K562 (cell line): ENCODE results near the gene RABGAP1L. TPM values are rescaled to one million over a fixed set of nuclear protein-coding genes. Genes with fewer than 3 reads are reported as not detected.

Source experiments
- E2F3 ChIP-seq: fragments of 250-450 bp; sonication (Bioruptor Pico); IDR thresholded peaks from 2 replicates; pipeline ENCODE4 v1.4.0; 2020; ENCODE audit warnings: mild to moderate bottlenecking
- FOXM1 ChIP-seq, 2 experiments: fragments of 450-650 bp in 1 of 2; sonication (generic) in 1 of 2; formaldehyde crosslinking in 1 of 2; IDR thresholded peaks; 2 replicates each; pipeline versions ENCODE4 v1.6.1 to v1.9.0; 2017 to 2022; ENCODE audit warnings: low read depth in 2 of 2, mild to moderate bottlenecking in 2 of 2, missing genetic modification reagents in 1 of 2, moderate library complexity in 1 of 2
- HDAC1 ChIP-seq, 2 experiments: fragments of 450-650 bp; IDR thresholded peaks; 2 replicates each; pipeline ENCODE4 v1.6.1; 2016 to 2017; ENCODE audit warnings: inconsistent platforms in 1 of 2, mild to moderate bottlenecking in 1 of 2, moderate library complexity in 1 of 2
- JUND ChIP-seq, 2 experiments: IDR thresholded peaks; 2 replicates in 1 of 2; 3 replicates in 1 of 2; pipeline ENCODE4 v1.6.1; 2011; ENCODE audit warnings: borderline replicate concordance in 2 of 2, low read depth in 2 of 2, low read length in 2 of 2, improper control_type of control experiment in 1 of 2, missing biosample characterization in 1 of 2, missing genetic modification characterization in 1 of 2, missing genetic modification reagents in 1 of 2
- L3MBTL2 ChIP-seq: fragments of 450-650 bp; IDR thresholded peaks from 2 replicates; pipeline ENCODE4 v1.6.1; 2016; ENCODE audit warnings: mild to moderate bottlenecking, moderate library complexity
- MAFK ChIP-seq: IDR thresholded peaks from 2 replicates; pipeline ENCODE4 v1.6.1; 2011; ENCODE audit warnings: low read length, improper control_type of control experiment
- NBN ChIP-seq: fragments of 450-650 bp; IDR thresholded peaks from 2 replicates; pipeline ENCODE4 v1.6.1; 2016; ENCODE audit warnings: low read depth, mild to moderate bottlenecking
- NFIX ChIP-seq: fragments of 250-450 bp; sonication (Bioruptor Pico); IDR thresholded peaks from 2 replicates; pipeline ENCODE4 v1.4.0; 2020; ENCODE audit warnings: low read depth, mild to moderate bottlenecking, moderate library complexity
- POLR2B ChIP-seq: fragments of 450-650 bp; IDR thresholded peaks from 2 replicates; pipeline ENCODE4 v1.6.1; 2018; ENCODE audit warnings: low read depth; ENCODE audit not compliant: partially characterized antibody
- SUPT5H ChIP-seq: fragments of 450-650 bp; IDR thresholded peaks from 2 replicates; pipeline ENCODE4 v1.6.1; 2016
- ZBED1 ChIP-seq: IDR thresholded peaks from 2 replicates; pipeline ENCODE4 v1.6.1; 2014
- ZNF12 ChIP-seq: sonication (generic); formaldehyde crosslinking; IDR thresholded peaks from 2 replicates; pipeline ENCODE4 v1.4.0; 2020; ENCODE audit warnings: mild to moderate bottlenecking, missing genetic modification reagents
- ZNF445 ChIP-seq: fragments of 250-450 bp; sonication (Bioruptor Pico); IDR thresholded peaks from 2 replicates; pipeline ENCODE4 v1.4.0; 2020; ENCODE audit warnings: low read depth, mild to moderate bottlenecking, moderate library complexity
- ZSCAN32 ChIP-seq: fragments of 450-650 bp; formaldehyde crosslinking; IDR thresholded peaks from 2 replicates; pipeline ENCODE4 v1.4.0; 2020; ENCODE audit warnings: mild to moderate bottlenecking, moderate library complexity
- polyA plus RNA-seq, 8 experiments: library from polyadenylated mRNA; depleted of rRNA in 4 of 8; stranded (reverse) in 5 of 8; unstranded in 3 of 8; fragments of >200 nt; fragmentation: Nextera tagmentation in 2 of 8; fragmentation: Illumina TruSeq in 1 of 8; extraction: Ambion mirVana in 2 of 8; extraction: Trizol in 1 of 8; gene quantifications; 2 replicates each; pipeline versions ENCODE4 v1.2.1 to v1.2.3, GENCODE V29; 2011 to 2014; ENCODE audit warnings: inconsistent platforms in 1 of 8, missing spikeins in 1 of 8
- total RNA-seq, 7 experiments: library from RNA; depleted of rRNA in 6 of 7; stranded (reverse); fragments of >200 nt in 6 of 7; fragmentation: Illumina TruSeq in 2 of 7; extraction: Trizol in 2 of 7; gene quantifications; 2 replicates each; pipeline versions ENCODE4 v1.2.1 to v1.2.3, GENCODE V29; 2011 to 2021; ENCODE audit warnings: low replicate concordance in 1 of 7
- TF ChIP-seq, protein P1 (sequence below): fragments of 200-800 bp; sonication (Bioruptor generic); IDR thresholded peaks from 2 replicates; pipeline ENCODE4 v1.6.1; 2017; ENCODE audit warnings: missing genetic modification characterization, missing compliant biosample characterization
- TF ChIP-seq, protein P2 (sequence below): fragments of 450-650 bp; conservative IDR thresholded peaks from 2 replicates; pipeline ENCODE4 v1.6.1; 2016; ENCODE audit warnings: missing genetic modification characterization, low read depth, mild to moderate bottlenecking, missing compliant biosample characterization, moderate library complexity
- TF ChIP-seq, protein P3 (sequence below): fragments of 450-650 bp; IDR thresholded peaks from 2 replicates; pipeline ENCODE4 v1.6.1; 2017; ENCODE audit warnings: antibody characterized with exemption, mild to moderate bottlenecking
- TF ChIP-seq, protein P4 (sequence below), 2 experiments: IDR thresholded peaks; 2 replicates each; pipeline ENCODE4 v1.6.1; 2012; ENCODE audit warnings: improper control_type of control experiment in 2 of 2, low read depth in 2 of 2, low read length in 2 of 2, borderline replicate concordance in 1 of 2

RABGAP1L gene
- total and polyA plus RNA-seq, 9 of the 15 experiments (the other 6 are each of a cell fraction or from before 2014, with no cell fraction given), result 16.5 to 44.9 (median 26.7) TPM

DNA sequence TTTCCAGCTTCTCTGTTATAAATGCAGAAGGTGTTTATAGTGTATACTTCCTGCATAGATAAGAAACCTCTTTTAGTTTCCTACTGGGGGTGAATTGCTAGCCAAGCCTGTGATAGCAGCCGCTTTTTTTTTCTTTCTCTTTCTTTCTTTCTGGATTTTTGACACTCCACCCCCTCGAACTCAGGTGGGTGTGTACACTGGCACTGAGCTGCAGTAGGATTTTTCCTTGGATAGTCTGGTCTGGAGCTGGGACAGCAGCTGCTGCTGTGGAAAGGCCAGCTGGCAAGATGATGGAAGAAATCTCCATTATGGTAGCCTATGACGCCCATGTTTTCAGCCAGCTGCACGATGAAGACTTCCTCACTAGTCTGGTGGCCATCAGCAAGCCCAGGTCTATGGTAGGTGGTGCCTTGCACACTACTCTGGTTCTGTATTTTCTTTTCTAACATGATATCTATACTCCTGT is 717.9 kb downstream of the RABGAP1L start (continued):
- TF ChIP-seq, protein P1, sequence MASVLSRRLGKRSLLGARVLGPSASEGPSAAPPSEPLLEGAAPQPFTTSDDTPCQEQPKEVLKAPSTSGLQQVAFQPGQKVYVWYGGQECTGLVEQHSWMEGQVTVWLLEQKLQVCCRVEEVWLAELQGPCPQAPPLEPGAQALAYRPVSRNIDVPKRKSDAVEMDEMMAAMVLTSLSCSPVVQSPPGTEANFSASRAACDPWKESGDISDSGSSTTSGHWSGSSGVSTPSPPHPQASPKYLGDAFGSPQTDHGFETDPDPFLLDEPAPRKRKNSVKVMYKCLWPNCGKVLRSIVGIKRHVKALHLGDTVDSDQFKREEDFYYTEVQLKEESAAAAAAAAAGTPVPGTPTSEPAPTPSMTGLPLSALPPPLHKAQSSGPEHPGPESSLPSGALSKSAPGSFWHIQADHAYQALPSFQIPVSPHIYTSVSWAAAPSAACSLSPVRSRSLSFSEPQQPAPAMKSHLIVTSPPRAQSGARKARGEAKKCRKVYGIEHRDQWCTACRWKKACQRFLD (CRISPR knock-in tag), result peak; percentile 46; the same call in 1 of the 2 replicates
- TF ChIP-seq HDAC1 (IDR thresholded peaks at IDR 0.05), result peak in 1 of 2 experiments; percentile 51; a peak in 2 of 4 replicates
- no peak for TF ChIP-seq MAFK
- TF ChIP-seq SUPT5H, result peak; percentile 60; the same call in 1 of the 2 replicates
- TF ChIP-seq JUND (IDR thresholded peaks at IDR 0.05; ENCODE audit: borderline replicate concordance, low read depth, low read length), result no peak
- TF ChIP-seq JUND (tag; IDR thresholded peaks at IDR 0.05; ENCODE audit: borderline replicate concordance, low read depth, low read length), result peak; percentile 35; the same call in 1 of the 3 replicates
- TF ChIP-seq E2F3, result 0 out of 2 replicates have a peak, but pooled peaks have one; percentile 44
- TF ChIP-seq POLR2B, result peak; percentile 56
- TF ChIP-seq ZNF12 (CRISPR knock-in tag), result no peak
- TF ChIP-seq, protein P2, sequence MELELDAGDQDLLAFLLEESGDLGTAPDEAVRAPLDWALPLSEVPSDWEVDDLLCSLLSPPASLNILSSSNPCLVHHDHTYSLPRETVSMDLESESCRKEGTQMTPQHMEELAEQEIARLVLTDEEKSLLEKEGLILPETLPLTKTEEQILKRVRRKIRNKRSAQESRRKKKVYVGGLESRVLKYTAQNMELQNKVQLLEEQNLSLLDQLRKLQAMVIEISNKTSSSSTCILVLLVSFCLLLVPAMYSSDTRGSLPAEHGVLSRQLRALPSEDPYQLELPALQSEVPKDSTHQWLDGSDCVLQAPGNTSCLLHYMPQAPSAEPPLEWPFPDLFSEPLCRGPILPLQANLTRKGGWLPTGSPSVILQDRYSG (tag), result 0 out of 2 replicates have a peak, but pooled peaks have one; percentile 60
- 0 out of 2 replicates have a peak, but pooled peaks have one; percentile 30 for TF ChIP-seq NBN
- TF ChIP-seq, protein P3, sequence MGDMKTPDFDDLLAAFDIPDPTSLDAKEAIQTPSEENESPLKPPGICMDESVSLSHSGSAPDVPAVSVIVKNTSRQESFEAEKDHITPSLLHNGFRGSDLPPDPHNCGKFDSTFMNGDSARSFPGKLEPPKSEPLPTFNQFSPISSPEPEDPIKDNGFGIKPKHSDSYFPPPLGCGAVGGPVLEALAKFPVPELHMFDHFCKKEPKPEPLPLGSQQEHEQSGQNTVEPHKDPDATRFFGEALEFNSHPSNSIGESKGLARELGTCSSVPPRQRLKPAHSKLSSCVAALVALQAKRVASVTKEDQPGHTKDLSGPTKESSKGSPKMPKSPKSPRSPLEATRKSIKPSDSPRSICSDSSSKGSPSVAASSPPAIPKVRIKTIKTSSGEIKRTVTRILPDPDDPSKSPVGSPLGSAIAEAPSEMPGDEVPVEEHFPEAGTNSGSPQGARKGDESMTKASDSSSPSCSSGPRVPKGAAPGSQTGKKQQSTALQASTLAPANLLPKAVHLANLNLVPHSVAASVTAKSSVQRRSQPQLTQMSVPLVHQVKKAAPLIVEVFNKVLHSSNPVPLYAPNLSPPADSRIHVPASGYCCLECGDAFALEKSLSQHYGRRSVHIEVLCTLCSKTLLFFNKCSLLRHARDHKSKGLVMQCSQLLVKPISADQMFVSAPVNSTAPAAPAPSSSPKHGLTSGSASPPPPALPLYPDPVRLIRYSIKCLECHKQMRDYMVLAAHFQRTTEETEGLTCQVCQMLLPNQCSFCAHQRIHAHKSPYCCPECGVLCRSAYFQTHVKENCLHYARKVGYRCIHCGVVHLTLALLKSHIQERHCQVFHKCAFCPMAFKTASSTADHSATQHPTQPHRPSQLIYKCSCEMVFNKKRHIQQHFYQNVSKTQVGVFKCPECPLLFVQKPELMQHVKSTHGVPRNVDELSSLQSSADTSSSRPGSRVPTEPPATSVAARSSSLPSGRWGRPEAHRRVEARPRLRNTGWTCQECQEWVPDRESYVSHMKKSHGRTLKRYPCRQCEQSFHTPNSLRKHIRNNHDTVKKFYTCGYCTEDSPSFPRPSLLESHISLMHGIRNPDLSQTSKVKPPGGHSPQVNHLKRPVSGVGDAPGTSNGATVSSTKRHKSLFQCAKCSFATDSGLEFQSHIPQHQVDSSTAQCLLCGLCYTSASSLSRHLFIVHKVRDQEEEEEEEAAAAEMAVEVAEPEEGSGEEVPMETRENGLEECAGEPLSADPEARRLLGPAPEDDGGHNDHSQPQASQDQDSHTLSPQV, result peak; percentile 77; the same call in 1 of the 2 replicates
- TF ChIP-seq, protein P4, sequence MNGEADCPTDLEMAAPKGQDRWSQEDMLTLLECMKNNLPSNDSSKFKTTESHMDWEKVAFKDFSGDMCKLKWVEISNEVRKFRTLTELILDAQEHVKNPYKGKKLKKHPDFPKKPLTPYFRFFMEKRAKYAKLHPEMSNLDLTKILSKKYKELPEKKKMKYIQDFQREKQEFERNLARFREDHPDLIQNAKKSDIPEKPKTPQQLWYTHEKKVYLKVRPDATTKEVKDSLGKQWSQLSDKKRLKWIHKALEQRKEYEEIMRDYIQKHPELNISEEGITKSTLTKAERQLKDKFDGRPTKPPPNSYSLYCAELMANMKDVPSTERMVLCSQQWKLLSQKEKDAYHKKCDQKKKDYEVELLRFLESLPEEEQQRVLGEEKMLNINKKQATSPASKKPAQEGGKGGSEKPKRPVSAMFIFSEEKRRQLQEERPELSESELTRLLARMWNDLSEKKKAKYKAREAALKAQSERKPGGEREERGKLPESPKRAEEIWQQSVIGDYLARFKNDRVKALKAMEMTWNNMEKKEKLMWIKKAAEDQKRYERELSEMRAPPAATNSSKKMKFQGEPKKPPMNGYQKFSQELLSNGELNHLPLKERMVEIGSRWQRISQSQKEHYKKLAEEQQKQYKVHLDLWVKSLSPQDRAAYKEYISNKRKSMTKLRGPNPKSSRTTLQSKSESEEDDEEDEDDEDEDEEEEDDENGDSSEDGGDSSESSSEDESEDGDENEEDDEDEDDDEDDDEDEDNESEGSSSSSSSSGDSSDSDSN (IDR thresholded peaks at IDR 0.05; ENCODE audit: borderline replicate concordance in 1 of 2, low read depth in 2 of 2, low read length in 2 of 2), result peak in 1 of 2 experiments; percentile 51; a peak in 1 of 4 replicates
- TF ChIP-seq FOXM1 (IDR thresholded peaks at IDR 0.05; ENCODE audit: low read depth), result 0 out of 2 replicates have a peak, but pooled peaks have one; percentile 29
- no peak for TF ChIP-seq FOXM1 (CRISPR knock-in tag; IDR thresholded peaks at IDR 0.05; ENCODE audit: low read depth)
- 0 out of 2 replicates have a peak, but pooled peaks have one; percentile 52 for TF ChIP-seq ZSCAN32
- TF ChIP-seq ZNF445 (CRISPR knock-in tag), result peak; percentile 24; the same call in 1 of the 2 replicates
- peak; percentile 57; the same call in 1 of the 2 replicates for TF ChIP-seq L3MBTL2
- no peak for TF ChIP-seq ZBED1
- TF ChIP-seq NFIX (CRISPR knock-in tag), result no peak
